ENCODE data around the gene DHX9. TPM values are rescaled to one million over a fixed set of nuclear protein-coding genes. Genes with fewer than 3 reads are reported as not detected.
"Not testable (repeated sequence)": the region's sequence is repeated elsewhere in the genome, so short reads cannot be mapped to it uniquely, and the experiment has no call there.

DHX9 gene
- total RNA-seq, 1 experiment from 2014 or later = 220 TPM

DNA sequence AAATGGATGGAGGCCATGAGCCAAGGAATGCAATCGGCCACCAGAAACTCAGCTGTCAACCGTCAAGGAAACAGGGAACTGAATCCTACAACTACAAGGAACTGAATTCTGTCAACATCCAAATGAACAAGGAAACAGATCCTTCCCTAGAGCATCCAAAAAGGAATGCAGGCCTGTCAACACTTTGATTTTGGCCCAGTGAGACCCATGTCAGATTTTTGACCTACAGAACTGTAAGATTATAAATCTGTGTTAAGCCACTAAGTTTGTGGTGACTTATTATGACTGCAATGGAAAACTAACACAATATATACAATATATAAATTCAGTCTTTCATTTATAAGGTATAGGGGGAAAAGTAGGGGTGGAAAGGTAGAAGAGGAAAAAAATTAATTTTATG lies 58.5 kb downstream of the DHX9 start (continued):
- TF ChIP-seq, protein P1, sequence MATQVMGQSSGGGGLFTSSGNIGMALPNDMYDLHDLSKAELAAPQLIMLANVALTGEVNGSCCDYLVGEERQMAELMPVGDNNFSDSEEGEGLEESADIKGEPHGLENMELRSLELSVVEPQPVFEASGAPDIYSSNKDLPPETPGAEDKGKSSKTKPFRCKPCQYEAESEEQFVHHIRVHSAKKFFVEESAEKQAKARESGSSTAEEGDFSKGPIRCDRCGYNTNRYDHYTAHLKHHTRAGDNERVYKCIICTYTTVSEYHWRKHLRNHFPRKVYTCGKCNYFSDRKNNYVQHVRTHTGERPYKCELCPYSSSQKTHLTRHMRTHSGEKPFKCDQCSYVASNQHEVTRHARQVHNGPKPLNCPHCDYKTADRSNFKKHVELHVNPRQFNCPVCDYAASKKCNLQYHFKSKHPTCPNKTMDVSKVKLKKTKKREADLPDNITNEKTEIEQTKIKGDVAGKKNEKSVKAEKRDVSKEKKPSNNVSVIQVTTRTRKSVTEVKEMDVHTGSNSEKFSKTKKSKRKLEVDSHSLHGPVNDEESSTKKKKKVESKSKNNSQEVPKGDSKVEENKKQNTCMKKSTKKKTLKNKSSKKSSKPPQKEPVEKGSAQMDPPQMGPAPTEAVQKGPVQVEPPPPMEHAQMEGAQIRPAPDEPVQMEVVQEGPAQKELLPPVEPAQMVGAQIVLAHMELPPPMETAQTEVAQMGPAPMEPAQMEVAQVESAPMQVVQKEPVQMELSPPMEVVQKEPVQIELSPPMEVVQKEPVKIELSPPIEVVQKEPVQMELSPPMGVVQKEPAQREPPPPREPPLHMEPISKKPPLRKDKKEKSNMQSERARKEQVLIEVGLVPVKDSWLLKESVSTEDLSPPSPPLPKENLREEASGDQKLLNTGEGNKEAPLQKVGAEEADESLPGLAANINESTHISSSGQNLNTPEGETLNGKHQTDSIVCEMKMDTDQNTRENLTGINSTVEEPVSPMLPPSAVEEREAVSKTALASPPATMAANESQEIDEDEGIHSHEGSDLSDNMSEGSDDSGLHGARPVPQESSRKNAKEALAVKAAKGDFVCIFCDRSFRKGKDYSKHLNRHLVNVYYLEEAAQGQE (IDR thresholded peaks at IDR 0.05; ENCODE audit: low read depth) = no peak
- no peak for TF ChIP-seq FOSL1 (IDR thresholded peaks at IDR 0.05; ENCODE audit: low read depth)
- no peak for TF ChIP-seq SRF (IDR thresholded peaks at IDR 0.05; ENCODE audit: low read depth)

DNA sequence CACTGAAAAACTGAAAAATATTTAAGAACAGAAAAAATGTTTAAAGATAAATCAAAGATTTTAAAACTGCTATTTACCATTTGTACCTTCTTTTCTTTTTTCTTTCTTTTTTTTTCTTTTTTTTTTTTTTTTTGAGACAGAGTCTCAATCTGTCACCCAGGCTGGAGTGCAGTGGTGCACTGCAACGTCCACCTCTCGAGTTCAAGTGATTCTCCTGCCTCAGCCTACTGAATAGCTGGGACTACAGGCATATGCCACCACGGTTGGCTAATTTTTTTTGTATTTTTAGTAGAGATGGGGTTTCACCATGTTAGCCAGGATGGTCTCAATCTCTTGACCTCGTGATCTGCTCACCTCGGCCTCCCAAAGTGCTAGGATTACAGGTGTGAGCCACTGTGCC lies 62.8 kb downstream of the DHX9 start:
- CTCF ChIA-PET; ATAC-seq; H2AFZ ChIP-seq (ENCODE audit: low read depth, low read length, poor library complexity, severe bottlenecking); BruUV-seq (replicated peaks); H3K4me2 ChIP-seq (ENCODE audit: low read length); H3K4me1 ChIP-seq (ENCODE audit: control insufficient read depth in 1 of 2, insufficient read depth in 2 of 2, low read length in 2 of 2); H3K9me3 ChIP-seq (ENCODE audit: control insufficient read depth in 1 of 2, insufficient read depth in 1 of 2, low read depth in 1 of 2, low read length in 2 of 2); H3K4me3 ChIP-seq (replicated peaks in 1 of 2; ENCODE audit: low read depth in 1 of 2, low read length in 2 of 2); H3K9ac ChIP-seq (ENCODE audit: low read length); H3K27ac ChIP-seq (ENCODE audit: low read depth, low read length); POLR2A ChIA-PET; RAD21 ChIA-PET (ENCODE audit: low non-redundant PET in 1 of 2, low total read pairs in 2 of 2, uncharacterized antibody in 2 of 2, unreplicated experiment in 2 of 2); H3K9me2 ChIP-seq (ENCODE audit: insufficient read depth); H4K20me1 ChIP-seq (ENCODE audit: insufficient read depth); DNase-seq (ENCODE audit: low read depth, low spot score); intact Hi-C loops (cut with micrococcal nuclease); H3K79me2 ChIP-seq (ENCODE audit: insufficient read depth, low read length); H3K36me3 ChIP-seq (ENCODE audit: control insufficient read depth in 1 of 2, insufficient read depth in 2 of 2, low read length in 2 of 2); H3K27me3 ChIP-seq (ENCODE audit: insufficient read depth, low read length): not testable (repeated sequence)

DNA sequence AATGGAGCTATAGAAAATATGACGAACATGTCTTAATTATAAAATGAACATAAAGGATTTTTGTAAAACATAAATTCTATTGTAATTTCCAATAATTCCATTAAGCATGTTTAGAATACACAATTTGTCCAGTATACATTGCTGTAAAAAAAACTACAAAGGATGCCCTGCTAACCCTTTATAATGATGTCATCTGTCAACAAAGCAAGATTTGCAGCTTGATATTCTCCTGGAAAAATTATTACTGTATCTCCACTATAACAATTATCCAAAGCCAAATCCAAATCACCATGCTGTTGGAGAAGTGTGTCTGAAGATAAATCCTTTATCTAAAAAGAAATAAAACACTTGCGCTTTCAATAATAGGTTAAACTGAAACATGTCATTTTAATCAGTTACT lies 66.2 kb downstream of the DHX9 start:
- intact Hi-C loops (cut with micrococcal nuclease) = no loop called here
- no peak overlapping the region for H2AFZ ChIP-seq (ENCODE audit: low read depth, low read length, poor library complexity, severe bottlenecking)
- H3K36me3 ChIP-seq (ENCODE audit: control insufficient read depth in 1 of 2, insufficient read depth in 2 of 2, low read length in 2 of 2) = no peaks in the 10 kb centered on the region
- no peaks in the 10 kb centered on the region for H3K9me3 ChIP-seq (ENCODE audit: control insufficient read depth in 1 of 2, insufficient read depth in 1 of 2, low read depth in 1 of 2, low read length in 2 of 2)
- CTCF ChIA-PET = no interaction called here
- ATAC-seq (no peak), DNase-seq (ENCODE audit: low read depth, low spot score) (no peak)
- no TSS peak for BruUV-seq (replicated peaks)
- RAD21 ChIA-PET (ENCODE audit: low non-redundant PET in 1 of 2, low total read pairs in 2 of 2, uncharacterized antibody in 2 of 2, unreplicated experiment in 2 of 2) = no interaction called here
- H3K4me2 ChIP-seq (ENCODE audit: low read length) = no peak overlapping the region
- no peaks in the 10 kb centered on the region for H4K20me1 ChIP-seq (ENCODE audit: insufficient read depth)
- H3K9ac ChIP-seq (ENCODE audit: low read length) = no peak overlapping the region
- peaks cover 3% of the 10 kb centered on the region; the same call in 1 of the 2 replicates for H3K9me2 ChIP-seq (ENCODE audit: insufficient read depth)
- H3K4me1 ChIP-seq (ENCODE audit: control insufficient read depth in 1 of 2, insufficient read depth in 2 of 2, low read length in 2 of 2) = peaks cover 0 to 8% of the 10 kb centered on the region in 2 experiments; a peak in 1 of 4 replicates
- H3K79me2 ChIP-seq (ENCODE audit: insufficient read depth, low read length) = no peaks in the 10 kb centered on the region
- no peak overlapping the region for H3K4me3 ChIP-seq (replicated peaks in 1 of 2; ENCODE audit: low read depth in 1 of 2, low read length in 2 of 2)
- POLR2A ChIA-PET = no interaction called here
- no peaks in the 10 kb centered on the region for H3K27me3 ChIP-seq (ENCODE audit: insufficient read depth, low read length)
- no peak overlapping the region for H3K27ac ChIP-seq (ENCODE audit: low read depth, low read length)
- TF ChIP-seq SIN3A (IDR thresholded peaks at IDR 0.05; ENCODE audit: low read depth) = no peak
- TF ChIP-seq TCF7L2 (IDR thresholded peaks at IDR 0.05; ENCODE audit: borderline replicate concordance, extremely low read depth, insufficient read depth, insufficient read length) = no peak
- TF ChIP-seq POLR2A (IDR thresholded peaks at IDR 0.05; ENCODE audit: borderline replicate concordance, extremely low read depth, insufficient read depth, insufficient read length) = no peak
- TF ChIP-seq, protein P2, sequence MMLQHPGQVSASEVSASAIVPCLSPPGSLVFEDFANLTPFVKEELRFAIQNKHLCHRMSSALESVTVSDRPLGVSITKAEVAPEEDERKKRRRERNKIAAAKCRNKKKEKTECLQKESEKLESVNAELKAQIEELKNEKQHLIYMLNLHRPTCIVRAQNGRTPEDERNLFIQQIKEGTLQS (IDR thresholded peaks at IDR 0.05) = no peak
- no peak for TF ChIP-seq EGR1 (IDR thresholded peaks at IDR 0.05; ENCODE audit: low read depth)
- TF ChIP-seq SRF (IDR thresholded peaks at IDR 0.05; ENCODE audit: low read depth) = no peak
- TF ChIP-seq ZFX (IDR thresholded peaks at IDR 0.05) = no peak
- TF ChIP-seq, protein P1 (IDR thresholded peaks at IDR 0.05; ENCODE audit: low read depth) = no peak
- no peak for TF ChIP-seq CEBPB (IDR thresholded peaks at IDR 0.05; ENCODE audit: low read depth)

All from HCT116 (cell line).